ENCODE data around the gene TTLL5.

The TTLL5 gene

GRCh38 chr14:75861161-75861621, 200.1 kb downstream of the TTLL5 start:
- TF ChIP-seq CTCF (IDR thresholded peaks at IDR 0.05), result no peak
- H3K27me3 ChIP-seq (ENCODE audit: control insufficient read depth, insufficient read depth, low read length), result no peaks in the 10 kb centered on the region
- no peaks in the 10 kb centered on the region for H3K4me1 ChIP-seq
- H3K4me3 ChIP-seq (ENCODE audit: low read depth, low read length), result no peak overlapping the region
- H3K36me3 ChIP-seq (ENCODE audit: control insufficient read depth, insufficient read depth, low read length), result no peaks in the 10 kb centered on the region
- no peak overlapping the region for H3K9ac ChIP-seq
- H3K79me2 ChIP-seq, result no peaks in the 10 kb centered on the region
- H2AFZ ChIP-seq, result no peak overlapping the region
- H3K9me3 ChIP-seq (ENCODE audit: control insufficient read depth, low read length), result no peaks in the 10 kb centered on the region
- no peak overlapping the region for H3K4me2 ChIP-seq (ENCODE audit: low read length)
- H3K27ac ChIP-seq, result no peak overlapping the region

GRCh38 chr14:75863221-75863620, 202.2 kb downstream of the TTLL5 start:
- no peaks in the 10 kb centered on the region for H3K9me3 ChIP-seq (ENCODE audit: control insufficient read depth, low read length)
- no peak overlapping the region for H3K4me3 ChIP-seq (ENCODE audit: low read depth, low read length)
- H3K9ac ChIP-seq, result no peak overlapping the region
- no peaks in the 10 kb centered on the region for H3K36me3 ChIP-seq (ENCODE audit: control insufficient read depth, insufficient read depth, low read length)
- H3K4me2 ChIP-seq (ENCODE audit: low read length), result no peak overlapping the region
- TF ChIP-seq CTCF (IDR thresholded peaks at IDR 0.05), result no peak
- H3K79me2 ChIP-seq, result no peaks in the 10 kb centered on the region
- H3K4me1 ChIP-seq, result no peaks in the 10 kb centered on the region
- no peak overlapping the region for H2AFZ ChIP-seq
- no peak overlapping the region for H3K27ac ChIP-seq
- no peaks in the 10 kb centered on the region for H3K27me3 ChIP-seq (ENCODE audit: control insufficient read depth, insufficient read depth, low read length)

- H3K27ac ChIP-seq, result no peak overlapping the region
- H3K4me2 ChIP-seq (ENCODE audit: low read length), result no peak overlapping the region
- H3K79me2 ChIP-seq, result no peaks in the 10 kb centered on the region
- H2AFZ ChIP-seq, result no peak overlapping the region
- no peaks in the 10 kb centered on the region for H3K27me3 ChIP-seq (ENCODE audit: control insufficient read depth, insufficient read depth, low read length)
- H3K36me3 ChIP-seq (ENCODE audit: control insufficient read depth, insufficient read depth, low read length), result no peaks in the 10 kb centered on the region
- no peaks in the 10 kb centered on the region for H3K9me3 ChIP-seq (ENCODE audit: control insufficient read depth, low read length)
- no peak overlapping the region for H3K9ac ChIP-seq
- no peaks in the 10 kb centered on the region for H3K4me1 ChIP-seq
- TF ChIP-seq CTCF (IDR thresholded peaks at IDR 0.05), result no peak
- H3K4me3 ChIP-seq (ENCODE audit: low read depth, low read length), result no peak overlapping the region
Measured at GRCh38 chr14:75864352-75864751, 203.3 kb downstream of the TTLL5 start.

- Histone ChIP-seq H3K27me3 (ENCODE audit: control insufficient read depth, insufficient read depth, low read length) (no peaks in the 10 kb centered on the region), H3K4me3 (ENCODE audit: low read depth, low read length) (no peak overlapping the region), H3K9ac (no peak overlapping the region), H3K9me3 (ENCODE audit: control insufficient read depth, low read length) (no peaks in the 10 kb centered on the region), H3K4me2 (ENCODE audit: low read length) (no peak overlapping the region), H2AFZ (no peak overlapping the region), H3K27ac (no peak overlapping the region), H3K79me2 (no peaks in the 10 kb centered on the region), H3K36me3 (ENCODE audit: control insufficient read depth, insufficient read depth, low read length) (no peaks in the 10 kb centered on the region), H3K4me1 (no peaks in the 10 kb centered on the region)
- no peak for TF ChIP-seq CTCF (IDR thresholded peaks at IDR 0.05)
Measured at GRCh38 chr14:75865531-75865930, 204.5 kb downstream of the TTLL5 start.

GRCh38 chr14:75866970-75867369, 205.9 kb downstream of the TTLL5 start:
- no peak overlapping the region for H3K27ac ChIP-seq
- H3K9ac ChIP-seq, result no peak overlapping the region
- H3K9me3 ChIP-seq (ENCODE audit: control insufficient read depth, low read length), result no peaks in the 10 kb centered on the region
- no peaks in the 10 kb centered on the region for H3K79me2 ChIP-seq
- no peak overlapping the region for H2AFZ ChIP-seq
- no peak overlapping the region for H3K4me3 ChIP-seq (ENCODE audit: low read depth, low read length)
- H3K4me1 ChIP-seq, result peaks cover 5% of the 10 kb centered on the region
- no peak overlapping the region for H3K4me2 ChIP-seq (ENCODE audit: low read length)
- H3K36me3 ChIP-seq (ENCODE audit: control insufficient read depth, insufficient read depth, low read length), result no peaks in the 10 kb centered on the region
- TF ChIP-seq CTCF (IDR thresholded peaks at IDR 0.05), result no peak
- no peaks in the 10 kb centered on the region for H3K27me3 ChIP-seq (ENCODE audit: control insufficient read depth, insufficient read depth, low read length)

Measured in parathyroid adenoma (tissue), 2 donors.